HEK293 (cell line): ENCODE data around the gene LARP1B.

Experiments
- FEZF1 ChIP-seq: fragments of 450-650 bp; formaldehyde crosslinking; IDR thresholded peaks from 2 replicates; pipeline ENCODE4 v1.5.1; 2016; ENCODE audit warnings: missing biosample characterization, missing genetic modification characterization
- MEIS1 ChIP-seq: sonication (generic); formaldehyde crosslinking; IDR thresholded peaks from 2 replicates; pipeline ENCODE4 v1.8.1; 2022; ENCODE audit warnings: missing genetic modification reagents, mild to moderate bottlenecking, borderline replicate concordance
- SETDB1 ChIP-seq: IDR thresholded peaks from one replicate; pipeline ENCODE4 v1.6.1; 2017; ENCODE audit warnings: mild to moderate bottlenecking, low read length, moderate library complexity, mixed read lengths; ENCODE audit not compliant: insufficient read length
- ZBTB8A ChIP-seq: fragments of 450-650 bp; formaldehyde crosslinking; IDR thresholded peaks from 2 replicates; pipeline ENCODE4 v1.5.1; 2016; ENCODE audit warnings: missing biosample characterization, missing genetic modification characterization
- ZNF660 ChIP-seq: fragments of 450-650 bp; IDR thresholded peaks from 2 replicates; pipeline ENCODE4 v1.5.1; 2018; ENCODE audit warnings: missing biosample characterization, mild to moderate bottlenecking, missing genetic modification characterization
- ZNF768 ChIP-seq: fragments of 450-650 bp; formaldehyde crosslinking; IDR thresholded peaks from 2 replicates; pipeline ENCODE4 v1.5.1; 2018; ENCODE audit warnings: missing biosample characterization, mild to moderate bottlenecking, missing genetic modification characterization
- TF ChIP-seq, protein P1 (sequence below): fragments of 450-650 bp; formaldehyde crosslinking; IDR thresholded peaks from 2 replicates; pipeline ENCODE4 v1.5.1; 2016; ENCODE audit warnings: missing biosample characterization, missing genetic modification characterization

DNA sequence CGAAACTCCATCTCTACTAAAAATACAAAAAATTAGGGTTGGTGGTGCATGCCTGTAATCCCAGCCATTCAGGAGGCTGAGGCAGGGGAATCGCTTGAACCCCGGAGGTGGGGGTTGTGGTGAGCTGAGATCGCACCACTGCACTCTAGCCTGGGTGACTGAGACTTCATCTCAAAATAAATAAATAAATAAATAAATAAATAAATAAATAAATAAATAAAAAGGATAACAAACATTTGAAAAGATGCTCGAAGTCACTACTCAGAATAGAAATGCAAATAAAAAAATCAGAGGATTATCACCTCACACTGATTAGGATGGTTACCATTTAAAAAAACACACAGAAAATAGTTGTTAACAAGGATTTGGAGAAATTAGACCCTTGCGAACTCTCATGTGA, 73.8 kb downstream of the LARP1B start:
- TF ChIP-seq, protein P1, sequence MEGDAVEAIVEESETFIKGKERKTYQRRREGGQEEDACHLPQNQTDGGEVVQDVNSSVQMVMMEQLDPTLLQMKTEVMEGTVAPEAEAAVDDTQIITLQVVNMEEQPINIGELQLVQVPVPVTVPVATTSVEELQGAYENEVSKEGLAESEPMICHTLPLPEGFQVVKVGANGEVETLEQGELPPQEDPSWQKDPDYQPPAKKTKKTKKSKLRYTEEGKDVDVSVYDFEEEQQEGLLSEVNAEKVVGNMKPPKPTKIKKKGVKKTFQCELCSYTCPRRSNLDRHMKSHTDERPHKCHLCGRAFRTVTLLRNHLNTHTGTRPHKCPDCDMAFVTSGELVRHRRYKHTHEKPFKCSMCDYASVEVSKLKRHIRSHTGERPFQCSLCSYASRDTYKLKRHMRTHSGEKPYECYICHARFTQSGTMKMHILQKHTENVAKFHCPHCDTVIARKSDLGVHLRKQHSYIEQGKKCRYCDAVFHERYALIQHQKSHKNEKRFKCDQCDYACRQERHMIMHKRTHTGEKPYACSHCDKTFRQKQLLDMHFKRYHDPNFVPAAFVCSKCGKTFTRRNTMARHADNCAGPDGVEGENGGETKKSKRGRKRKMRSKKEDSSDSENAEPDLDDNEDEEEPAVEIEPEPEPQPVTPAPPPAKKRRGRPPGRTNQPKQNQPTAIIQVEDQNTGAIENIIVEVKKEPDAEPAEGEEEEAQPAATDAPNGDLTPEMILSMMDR (tag by site-specific recombination), result no peak
- no peak for TF ChIP-seq FEZF1
- TF ChIP-seq ZBTB8A (tag by site-specific recombination), result peak; percentile 51; the same call in 1 of the 2 replicates
- TF ChIP-seq SETDB1, result no peak
- no peak for TF ChIP-seq ZNF768
- no peak for TF ChIP-seq ZNF660 (tag by site-specific recombination)
- no peak for TF ChIP-seq MEIS1
